Stimulated activated naive CD8-positive, alpha-beta T cell treated with anti-CD3 and anti-CD28 coated beads, Interleukin-15, Interleukin-2, amounts not matched to agents 100 ng/mL and 50 ng/mL, for 24 hours (primary cell): ENCODE results near the gene CUL1.

Source experiments
- H3K27ac Mint-ChIP-seq: one replicate; pipeline ENCODE4 v1.8.0; 2021; ENCODE audit warnings: mild to moderate bottlenecking, mixed read lengths
- H3K27me3 Mint-ChIP-seq: one replicate; pipeline ENCODE4 v1.8.0; 2021; ENCODE audit warnings: mixed read lengths
- H3K36me3 Mint-ChIP-seq: one replicate; pipeline ENCODE4 v1.8.0; 2021; ENCODE audit warnings: low read depth, mixed read lengths
- H3K4me1 Mint-ChIP-seq: one replicate; pipeline ENCODE4 v1.8.0; 2021; ENCODE audit warnings: low read depth, mixed read lengths
- H3K4me3 Mint-ChIP-seq: one replicate; pipeline ENCODE4 v1.8.0; 2021; ENCODE audit warnings: mild to moderate bottlenecking, mixed read lengths
- H3K9me3 Mint-ChIP-seq: one replicate; pipeline ENCODE4 v1.8.0; 2021; ENCODE audit warnings: mixed read lengths

Gene CUL1

GRCh38 chr7:148698397-148699023, at the start of gene CUL1:
CUL1 (plus strand) TSS chr7:148698903; CDS start chr7:148730123, 31,220 bp downstream.
- H3K36me3 Mint-ChIP-seq: peaks cover 12% of the 10 kb centered on the region
- peaks cover 63% of the 10 kb centered on the region for H3K4me1 Mint-ChIP-seq
- peak within 1 kb of the TSS; percentile 97 for H3K27ac Mint-ChIP-seq
- no peaks in the 10 kb centered on the region for H3K27me3 Mint-ChIP-seq
- H3K4me3 Mint-ChIP-seq: peak within 1 kb of the TSS; percentile 99
- no peaks in the 10 kb centered on the region for H3K9me3 Mint-ChIP-seq

DNA sequence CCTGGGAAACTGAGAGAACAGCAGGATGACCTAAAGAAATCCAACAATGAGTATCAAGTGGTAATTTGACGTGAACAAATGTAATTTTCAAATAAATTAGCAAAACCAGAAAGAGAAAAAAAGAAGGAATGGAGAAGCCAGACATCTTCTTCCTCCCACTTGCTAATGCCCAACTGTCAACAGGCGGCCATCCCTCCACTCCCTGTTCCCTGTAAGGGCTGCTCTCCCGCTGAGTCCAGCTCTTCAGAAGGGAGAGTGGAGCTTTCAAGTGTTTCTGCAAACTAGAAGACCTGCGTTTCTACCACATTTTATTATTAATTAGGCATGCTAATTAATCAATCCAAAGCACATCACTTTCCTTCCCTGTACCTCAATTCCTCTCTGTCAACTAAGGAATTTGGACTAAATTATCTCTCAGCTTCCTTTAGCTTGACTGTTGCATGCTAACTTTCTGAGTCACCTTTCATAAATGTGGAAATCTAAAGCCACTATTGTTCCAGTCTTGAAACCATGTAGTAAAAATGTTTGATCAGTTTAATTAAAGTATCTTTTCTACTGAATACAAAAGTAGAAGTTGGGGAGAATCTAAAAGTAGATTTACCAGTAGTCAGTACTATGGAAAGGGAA, 48.4 kb upstream of the CUL1 start:
- no peaks in the 10 kb centered on the region for H3K36me3 Mint-ChIP-seq
- H3K9me3 Mint-ChIP-seq: no peaks in the 10 kb centered on the region
- peaks cover 2% of the 10 kb centered on the region for H3K27me3 Mint-ChIP-seq
- H3K27ac Mint-ChIP-seq: no peak overlapping the region
- no peaks in the 10 kb centered on the region for H3K4me1 Mint-ChIP-seq
- H3K4me3 Mint-ChIP-seq: no peak overlapping the region

DNA sequence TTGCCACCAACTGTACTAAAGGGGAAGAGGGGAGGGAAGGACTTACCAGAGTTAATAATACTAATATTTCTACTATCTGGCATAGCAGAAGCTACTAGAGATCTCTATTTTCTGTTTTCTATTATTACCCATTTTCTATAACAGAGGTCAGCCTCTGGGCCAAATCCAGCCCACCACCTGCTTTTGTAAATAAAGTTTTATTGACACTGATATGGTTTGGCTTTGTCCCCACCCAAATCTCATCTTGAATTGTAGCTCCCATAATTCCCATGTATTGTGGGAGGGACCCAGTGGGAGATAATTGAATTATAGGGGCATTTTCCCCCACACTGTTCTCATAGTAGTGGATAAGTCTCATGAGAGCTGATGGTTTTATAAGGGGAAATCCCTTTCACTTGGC, 45.9 kb upstream of the CUL1 start:
- no peaks in the 10 kb centered on the region for H3K9me3 Mint-ChIP-seq
- no peaks in the 10 kb centered on the region for H3K27me3 Mint-ChIP-seq
- H3K36me3 Mint-ChIP-seq: no peaks in the 10 kb centered on the region
- H3K4me3 Mint-ChIP-seq: no peak overlapping the region
- no peak overlapping the region for H3K27ac Mint-ChIP-seq
- no peaks in the 10 kb centered on the region for H3K4me1 Mint-ChIP-seq

DNA sequence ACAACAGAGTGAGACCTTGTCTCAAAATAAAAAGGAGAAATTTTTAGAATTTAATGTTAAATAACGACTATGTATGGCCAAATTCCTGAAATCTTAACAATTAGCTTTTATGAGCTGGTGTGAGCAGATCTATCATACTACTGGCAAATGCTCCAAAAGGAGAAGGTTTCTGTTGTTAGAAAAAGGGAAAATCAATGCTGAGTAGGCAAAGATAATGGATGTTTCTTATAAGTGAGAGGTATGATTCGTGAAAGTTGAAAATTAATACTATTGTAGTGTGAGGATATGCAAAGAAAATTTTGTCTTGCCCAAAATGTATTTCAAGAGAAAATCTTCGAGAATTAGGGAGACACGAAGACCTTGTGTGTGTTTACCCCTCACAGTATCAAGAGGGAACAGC, 40.8 kb upstream of the CUL1 start:
- Mint-ChIP-seq H3K4me3 (no peak overlapping the region), H3K9me3 (no peaks in the 10 kb centered on the region), H3K36me3 (no peaks in the 10 kb centered on the region), H3K4me1 (no peaks in the 10 kb centered on the region), H3K27me3 (no peaks in the 10 kb centered on the region), H3K27ac (no peak overlapping the region)

- no peak overlapping the region for H3K4me3 Mint-ChIP-seq
- H3K4me1 Mint-ChIP-seq: no peaks in the 10 kb centered on the region
- H3K27ac Mint-ChIP-seq: no peak overlapping the region
- peaks cover under 1% of the 10 kb centered on the region for H3K9me3 Mint-ChIP-seq
- H3K36me3 Mint-ChIP-seq: no peaks in the 10 kb centered on the region
- peaks cover under 1% of the 10 kb centered on the region for H3K27me3 Mint-ChIP-seq
Measured at GRCh38 chr7:148661471-148661870, 37.2 kb upstream of the CUL1 start.

GRCh38 chr7:148662646-148663045, 36.1 kb upstream of the CUL1 start:
- no peak overlapping the region for H3K4me3 Mint-ChIP-seq
- H3K4me1 Mint-ChIP-seq: peaks cover 3% of the 10 kb centered on the region
- no peaks in the 10 kb centered on the region for H3K36me3 Mint-ChIP-seq
- peaks cover 4% of the 10 kb centered on the region for H3K9me3 Mint-ChIP-seq
- H3K27ac Mint-ChIP-seq: no peak overlapping the region
- peaks cover 4% of the 10 kb centered on the region for H3K27me3 Mint-ChIP-seq

DNA sequence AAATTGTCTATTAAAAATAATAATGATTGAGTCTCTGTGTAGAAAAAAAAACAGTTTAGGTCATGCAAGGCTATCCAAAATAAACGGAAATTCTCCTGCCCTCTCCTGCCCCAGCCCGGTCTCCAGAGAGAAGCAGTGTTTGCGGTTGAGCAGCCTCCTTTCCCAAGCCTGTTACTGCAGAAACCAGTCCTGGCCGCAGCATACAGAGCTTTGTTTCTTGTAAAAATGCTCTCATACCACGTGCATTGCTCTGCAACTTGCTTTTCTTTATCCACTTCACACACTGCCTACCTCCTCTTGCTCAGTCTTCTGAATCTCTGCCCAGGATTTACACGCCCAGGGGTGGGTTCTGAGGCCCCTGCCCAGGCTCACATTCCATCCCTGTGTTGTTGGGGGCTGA, 34.4 kb upstream of the CUL1 start:
- peaks cover 4% of the 10 kb centered on the region for H3K27me3 Mint-ChIP-seq
- no peak overlapping the region for H3K27ac Mint-ChIP-seq
- no peak overlapping the region for H3K4me3 Mint-ChIP-seq
- H3K36me3 Mint-ChIP-seq: no peaks in the 10 kb centered on the region
- peaks cover 8% of the 10 kb centered on the region for H3K9me3 Mint-ChIP-seq
- H3K4me1 Mint-ChIP-seq: peaks cover 3% of the 10 kb centered on the region

DNA sequence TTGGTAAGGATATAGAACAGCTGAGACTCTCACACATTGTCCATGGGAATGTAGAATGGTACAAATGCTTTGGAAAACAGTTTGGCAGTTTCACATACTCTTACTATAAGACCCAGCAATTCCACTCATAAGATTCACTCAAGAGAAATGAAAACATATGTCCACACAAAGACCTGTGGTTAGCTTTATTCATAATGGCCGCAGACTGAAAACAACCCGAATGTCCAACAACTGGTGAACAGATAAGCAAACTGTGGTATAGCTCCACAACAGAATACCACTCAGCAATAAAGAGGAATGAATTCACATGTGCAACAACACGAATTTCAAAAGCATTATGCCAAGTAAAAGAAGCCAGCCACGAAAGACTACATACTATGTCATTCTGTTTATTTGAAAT, 33.5 kb upstream of the CUL1 start:
- Mint-ChIP-seq H3K4me3 (no peak overlapping the region), H3K36me3 (no peaks in the 10 kb centered on the region), H3K4me1 (peaks cover 10% of the 10 kb centered on the region)

GRCh38 chr7:148669927-148670326, 28.8 kb upstream of the CUL1 start:
- no peaks in the 10 kb centered on the region for H3K36me3 Mint-ChIP-seq
- peaks cover 15% of the 10 kb centered on the region for H3K4me1 Mint-ChIP-seq
- peaks cover 17% of the 10 kb centered on the region for H3K9me3 Mint-ChIP-seq
- peaks cover 4% of the 10 kb centered on the region for H3K27me3 Mint-ChIP-seq
- no peak overlapping the region for H3K4me3 Mint-ChIP-seq
- H3K27ac Mint-ChIP-seq: peak overlapping the region; percentile 5

More for the DNA sequence above, 33.5 kb upstream of the CUL1 start:
- Mint-ChIP-seq H3K27me3 (peaks cover 4% of the 10 kb centered on the region), H3K9me3 (peaks cover 8% of the 10 kb centered on the region), H3K27ac (no peak overlapping the region)

- Mint-ChIP-seq H3K4me1 (peaks cover 15% of the 10 kb centered on the region), H3K9me3 (peaks cover 17% of the 10 kb centered on the region), H3K27me3 (peaks cover 4% of the 10 kb centered on the region), H3K4me3 (no peak overlapping the region), H3K36me3 (no peaks in the 10 kb centered on the region), H3K27ac (peak overlapping the region; percentile 5)
Measured at GRCh38 chr7:148670374-148670773, 28.3 kb upstream of the CUL1 start.

DNA sequence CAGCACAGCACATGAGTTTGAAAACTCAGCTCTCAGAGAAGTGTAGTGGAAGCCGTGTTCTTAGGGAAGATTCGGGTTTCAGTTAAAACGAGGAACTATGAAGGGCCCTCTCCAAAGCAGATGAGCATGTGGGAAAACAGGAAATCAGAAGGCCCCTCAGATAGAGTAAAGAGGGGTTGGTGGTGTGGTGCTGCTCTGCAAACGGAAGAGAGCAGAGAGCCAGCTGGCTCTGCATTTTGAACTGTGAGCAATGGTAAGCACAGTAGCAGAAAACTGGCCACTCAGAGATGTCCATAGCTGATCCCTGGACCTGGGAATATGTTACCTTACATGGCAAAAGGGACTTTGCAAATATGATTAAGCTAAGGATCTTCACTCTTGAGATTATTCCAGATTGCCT, 27.9 kb upstream of the CUL1 start:
- peaks cover 4% of the 10 kb centered on the region for H3K27me3 Mint-ChIP-seq
- H3K4me1 Mint-ChIP-seq: peaks cover 15% of the 10 kb centered on the region
- H3K27ac Mint-ChIP-seq: no peak overlapping the region
- H3K9me3 Mint-ChIP-seq: peaks cover 17% of the 10 kb centered on the region
- H3K4me3 Mint-ChIP-seq: no peak overlapping the region
- H3K36me3 Mint-ChIP-seq: no peaks in the 10 kb centered on the region

- Mint-ChIP-seq H3K9me3 (peaks cover 13% of the 10 kb centered on the region), H3K4me1 (peaks cover 12% of the 10 kb centered on the region), H3K27ac (no peak overlapping the region)
Measured at GRCh38 chr7:148672041-148672440, 26.7 kb upstream of the CUL1 start.

GRCh38 chr7:148674689-148675088, 24.0 kb upstream of the CUL1 start:
- no peaks in the 10 kb centered on the region for H3K36me3 Mint-ChIP-seq

More at GRCh38 chr7:148672041-148672440, 26.7 kb upstream of the CUL1 start:
- Mint-ChIP-seq H3K27me3 (no peaks in the 10 kb centered on the region), H3K36me3 (no peaks in the 10 kb centered on the region), H3K4me3 (no peak overlapping the region)

GRCh38 chr7:148676291-148676690, 22.4 kb upstream of the CUL1 start:
- H3K9me3 Mint-ChIP-seq: peaks cover 8% of the 10 kb centered on the region

More at GRCh38 chr7:148674689-148675088, 24.0 kb upstream of the CUL1 start:
- Mint-ChIP-seq H3K27me3 (no peaks in the 10 kb centered on the region), H3K4me3 (no peak overlapping the region), H3K27ac (no peak overlapping the region), H3K4me1 (peaks cover 11% of the 10 kb centered on the region), H3K9me3 (peaks cover 8% of the 10 kb centered on the region)

GRCh38 chr7:148681821-148682220, 16.9 kb upstream of the CUL1 start:
- Mint-ChIP-seq H3K4me3 (no peak overlapping the region), H3K27ac (no peak overlapping the region), H3K4me1 (peaks cover 2% of the 10 kb centered on the region), H3K27me3 (no peaks in the 10 kb centered on the region), H3K9me3 (peaks cover 8% of the 10 kb centered on the region), H3K36me3 (no peaks in the 10 kb centered on the region)

More at GRCh38 chr7:148676291-148676690, 22.4 kb upstream of the CUL1 start:
- no peak overlapping the region for H3K27ac Mint-ChIP-seq
- no peak overlapping the region for H3K4me3 Mint-ChIP-seq
- no peaks in the 10 kb centered on the region for H3K36me3 Mint-ChIP-seq
- H3K27me3 Mint-ChIP-seq: no peaks in the 10 kb centered on the region
- H3K4me1 Mint-ChIP-seq: no peaks in the 10 kb centered on the region
